H9 (cell line): ENCODE measurements around the gene TBC1D22A. TPM values are rescaled to one million over a fixed set of nuclear protein-coding genes. Genes with fewer than 3 reads are reported as not detected.

Experiments
- DNase-seq: peaks from one replicate; pipeline ENCODE4 v3.0.0-alpha.2; 2017
- H2AFZ ChIP-seq: one replicate; pipeline ENCODE4 v1.6.1; 2013; ENCODE audit warnings: mild to moderate bottlenecking, low read length, control low read depth, moderate library complexity
- H2AK5ac ChIP-seq: 2 replicates; pipeline ENCODE4 v1.6.1; 2013; ENCODE audit warnings: low read length, control low read depth, mixed read lengths; ENCODE audit not compliant: insufficient read length
- H2BK120ac ChIP-seq: one replicate; pipeline ENCODE4 v1.6.1; 2013; ENCODE audit warnings: low read depth, mild to moderate bottlenecking, low read length, control low read depth, inconsistent platforms; ENCODE audit not compliant: poor library complexity, severe bottlenecking
- H2BK12ac ChIP-seq: 2 replicates; pipeline ENCODE4 v1.6.1; 2013; ENCODE audit warnings: low read length, control low read depth, mixed read lengths, low read depth; ENCODE audit not compliant: insufficient read length
- H2BK15ac ChIP-seq: 2 replicates; pipeline ENCODE4 v1.6.1; 2013; ENCODE audit warnings: low read depth, low read length, control low read depth
- H2BK20ac ChIP-seq: one replicate; pipeline ENCODE4 v1.6.1; 2013; ENCODE audit warnings: low read depth, mild to moderate bottlenecking, low read length, control low read depth, inconsistent platforms; ENCODE audit not compliant: poor library complexity, severe bottlenecking
- H2BK5ac ChIP-seq: 2 replicates; pipeline ENCODE4 v1.6.1; 2013; ENCODE audit warnings: low read length, control low read depth, mixed read lengths; ENCODE audit not compliant: insufficient read length
- H3K14ac ChIP-seq: 2 replicates; pipeline ENCODE4 v1.6.1; 2013; ENCODE audit warnings: low read length, control low read depth; ENCODE audit not compliant: insufficient read depth
- H3K18ac ChIP-seq: 2 replicates; pipeline ENCODE4 v1.6.1; 2013; ENCODE audit warnings: low read depth, mild to moderate bottlenecking, mixed read lengths, low read length, control low read depth; ENCODE audit not compliant: insufficient read length
- H3K23ac ChIP-seq: 2 replicates; pipeline ENCODE4 v1.6.1; 2013; ENCODE audit warnings: low read length, control low read depth, mixed read lengths, low read depth; ENCODE audit not compliant: insufficient read length
- H3K23me2 ChIP-seq: 2 replicates; pipeline ENCODE4 v1.6.1; 2013; ENCODE audit warnings: low read depth, mild to moderate bottlenecking, mixed read lengths, low read length, control low read depth; ENCODE audit not compliant: insufficient read length, poor library complexity, severe bottlenecking
- H3K27ac ChIP-seq: 2 replicates; pipeline ENCODE4 v1.5.1; 2013; ENCODE audit warnings: low read length, control low read depth, mixed read lengths, low read depth; ENCODE audit not compliant: insufficient read length
- H3K27me3 ChIP-seq: 2 replicates; pipeline ENCODE4 v1.6.1; 2013; ENCODE audit warnings: low read length, control low read depth, inconsistent platforms; ENCODE audit not compliant: insufficient read depth
- H3K4ac ChIP-seq: 2 replicates; pipeline ENCODE4 v1.6.1; 2013; ENCODE audit warnings: low read depth, mild to moderate bottlenecking, control low read depth, inconsistent platforms, low read length, moderate library complexity
- H3K4me1 ChIP-seq: 2 replicates; pipeline ENCODE4 v1.6.1; 2013; ENCODE audit warnings: low read length, control low read depth, inconsistent platforms; ENCODE audit not compliant: insufficient read depth
- H3K4me2 ChIP-seq: 2 replicates; pipeline ENCODE4 v1.6.1; 2013; ENCODE audit warnings: low read length, control low read depth, mixed read lengths; ENCODE audit not compliant: insufficient read length, insufficient read depth
- H3K56ac ChIP-seq: 2 replicates; pipeline ENCODE4 v1.6.1; 2013; ENCODE audit warnings: low read depth, mild to moderate bottlenecking, mixed read lengths, low read length, control low read depth; ENCODE audit not compliant: insufficient read length
- H3K79me1 ChIP-seq: 2 replicates; pipeline ENCODE4 v1.6.1; 2013; ENCODE audit warnings: low read depth, mild to moderate bottlenecking, moderate library complexity, low read length, control low read depth, inconsistent platforms; ENCODE audit not compliant: insufficient read depth, poor library complexity, severe bottlenecking
- H3K79me2 ChIP-seq: 2 replicates; pipeline ENCODE4 v1.6.1; 2013; ENCODE audit warnings: low read length, control low read depth, inconsistent platforms; ENCODE audit not compliant: insufficient read depth
- H3K9ac ChIP-seq: 2 replicates; pipeline ENCODE4 v1.6.1; 2013; ENCODE audit warnings: low read length, control low read depth, mixed read lengths; ENCODE audit not compliant: insufficient read length; ENCODE audit errors: extremely low read depth
- H3K9me3 ChIP-seq: one replicate; pipeline ENCODE4 v1.6.1; 2013; ENCODE audit warnings: low read depth, low read length, inconsistent platforms; ENCODE audit not compliant: control insufficient read depth
- H3T11ph ChIP-seq: one replicate; pipeline ENCODE4 v1.6.1; 2013; ENCODE audit warnings: mild to moderate bottlenecking, low read length, control low read depth, inconsistent platforms
- H4K20me1 ChIP-seq: one replicate; pipeline ENCODE4 v1.6.1; 2013; ENCODE audit not compliant: control insufficient read depth, insufficient read length, insufficient read depth
- H4K5ac ChIP-seq: 2 replicates; pipeline ENCODE4 v1.6.1; 2013; ENCODE audit warnings: low read depth, mild to moderate bottlenecking, mixed read lengths, low read length, control low read depth; ENCODE audit not compliant: insufficient read length
- H4K8ac ChIP-seq: replicated peaks from 2 replicates; pipeline ENCODE4 v1.6.1; 2013; ENCODE audit warnings: low read length, control low read depth, mixed read lengths, low read depth; ENCODE audit not compliant: insufficient read length
- H4K91ac ChIP-seq: 2 replicates; pipeline ENCODE4 v1.6.1; 2013; ENCODE audit warnings: low read depth, mild to moderate bottlenecking, moderate library complexity, mixed read lengths, low read length, control low read depth; ENCODE audit not compliant: insufficient read length
- H3K27ac Mint-ChIP-seq, 3 experiments: 2 replicates in 2 of 3; 3 replicates in 1 of 3; pipeline ENCODE4 v1.8.0; 2020 to 2021; ENCODE audit warnings: mixed read lengths in 3 of 3, mild to moderate bottlenecking in 1 of 3, moderate library complexity in 1 of 3
- H3K27me3 Mint-ChIP-seq: 2 replicates; pipeline ENCODE4 v1.8.0; 2021; ENCODE audit warnings: low read depth, mild to moderate bottlenecking, moderate library complexity, mixed read lengths
- H3K36me3 Mint-ChIP-seq, 3 experiments: 2 replicates in 2 of 3; 3 replicates in 1 of 3; pipeline ENCODE4 v1.8.0; 2020 to 2021; ENCODE audit warnings: low read depth in 3 of 3, mixed read lengths in 3 of 3; ENCODE audit not compliant: insufficient read depth in 1 of 3
- H3K4me1 Mint-ChIP-seq, 2 experiments: 2 replicates each; pipeline ENCODE4 v1.8.0; 2020; ENCODE audit warnings: mixed read lengths in 2 of 2
- H3K4me3 Mint-ChIP-seq, 2 experiments: 2 replicates in 1 of 2; 3 replicates in 1 of 2; pipeline ENCODE4 v1.8.0; 2020 to 2021; ENCODE audit warnings: mild to moderate bottlenecking in 2 of 2, mixed read lengths in 2 of 2, moderate library complexity in 1 of 2
- H3K9me3 Mint-ChIP-seq, 2 experiments: 2 replicates in 1 of 2; 3 replicates in 1 of 2; pipeline ENCODE4 v1.8.0; 2020; ENCODE audit warnings: mild to moderate bottlenecking in 2 of 2, mixed read lengths in 2 of 2, moderate library complexity in 1 of 2
- WGBS: extraction: QIAGEN DNeasy Blood & Tissue Kit; methylation state at CpG from one replicate; pipeline ENCODE4 v1.1.7; 2013; ENCODE audit warnings: missing lambda C conversion rate, low lambda C conversion rate, mixed read lengths; ENCODE audit not compliant: insufficient read length; ENCODE audit errors: extremely low coverage; 5-methylcytosine and 5-hydroxymethylcytosine counted together
- total RNA-seq: library from RNA; stranded (reverse); gene quantifications from 2 replicates; pipeline ENCODE4 v1.2.1, GENCODE V29; 2021
- TF ChIP-seq, protein P1 (sequence below): fragments of 200-600 bp; sonication (generic); conservative IDR thresholded peaks from 3 replicates; pipeline ENCODE4 v1.8.0; 2021; ENCODE audit warnings: antibody characterized with exemption, mild to moderate bottlenecking

The TBC1D22A gene
- total RNA-seq, 1 experiment from 2014 or later: 20.8 TPM

DNA sequence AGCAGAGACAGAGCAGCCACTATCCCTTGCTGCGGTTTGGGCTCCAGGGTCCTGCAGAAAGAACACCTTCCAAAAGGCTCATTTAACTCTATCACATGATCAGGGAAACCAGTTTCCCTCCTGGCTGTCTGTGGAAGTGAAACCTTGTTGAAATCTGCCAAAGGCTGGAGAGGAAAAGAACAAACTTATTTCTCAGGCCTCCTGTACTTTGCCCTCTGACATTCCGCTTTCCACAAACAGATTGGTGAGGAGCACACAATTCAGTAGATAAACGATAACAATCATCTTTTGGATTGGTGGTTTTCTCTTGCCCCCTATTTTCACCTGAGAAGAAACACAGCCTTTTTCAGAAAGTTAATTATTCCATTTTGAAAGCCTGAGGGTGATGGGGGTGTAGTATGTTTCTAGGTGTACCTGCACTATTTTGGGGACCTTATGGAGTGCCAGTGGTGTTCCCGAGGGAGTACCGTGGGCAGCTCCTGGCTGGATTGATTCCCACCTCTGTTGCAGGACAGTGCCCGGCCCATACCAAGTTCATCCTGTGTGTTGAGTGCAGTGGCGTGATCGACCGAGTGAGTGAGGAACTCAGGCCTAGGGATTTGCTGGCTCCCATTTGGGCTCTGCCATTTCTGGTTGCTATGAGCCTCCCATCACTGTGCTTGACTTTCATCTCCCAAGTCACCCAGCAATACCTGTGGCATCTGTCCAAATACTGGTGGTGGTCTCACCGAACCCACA, 102.0 kb downstream of the TBC1D22A start:
- no peaks in the 10 kb centered on the region; the same call in 1 of the 2 replicates for H3K79me2 ChIP-seq
- H3K4me3 Mint-ChIP-seq: no peak overlapping the region
- no peak overlapping the region for H2BK15ac ChIP-seq
- H2BK120ac ChIP-seq: no peak overlapping the region
- no peaks in the 10 kb centered on the region for H3K23me2 ChIP-seq
- H4K5ac ChIP-seq: no peak overlapping the region
- H3T11ph ChIP-seq: no peak overlapping the region
- H3K18ac ChIP-seq: no peak overlapping the region
- peaks cover 0 to 11% (median 5%) of the 10 kb centered on the region in 3 experiments; a peak in 4 of 7 replicates for H3K36me3 Mint-ChIP-seq
- H3K9me3 Mint-ChIP-seq: peaks cover 0 to 3% of the 10 kb centered on the region in 2 experiments; a peak in 1 of 5 replicates
- no peak overlapping the region; a peak in 1 of 7 replicates for H3K27ac Mint-ChIP-seq
- no peak overlapping the region for H3K9ac ChIP-seq
- H3K4me1 ChIP-seq: no peaks in the 10 kb centered on the region; the same call in 1 of the 2 replicates
- no peaks in the 10 kb centered on the region for H3K9me3 ChIP-seq
- H3K14ac ChIP-seq: no peak overlapping the region
- H2BK5ac ChIP-seq: no peak overlapping the region
- no peak overlapping the region for H3K23ac ChIP-seq
- H3K27me3 Mint-ChIP-seq: no peaks in the 10 kb centered on the region
- no peak overlapping the region for H3K56ac ChIP-seq
- H4K20me1 ChIP-seq: no peaks in the 10 kb centered on the region
- no peaks in the 10 kb centered on the region for H3K27me3 ChIP-seq
- peaks cover 4% of the 10 kb centered on the region for H3K79me1 ChIP-seq
- H2AK5ac ChIP-seq: no peak overlapping the region
- WGBS: no CpG with 5 or more reads among the region's 10 CpGs
- H4K91ac ChIP-seq: no peak overlapping the region
- DNase-seq: no peak
- H3K4me1 Mint-ChIP-seq: peaks cover 19 to 27% of the 10 kb centered on the region in 2 experiments
- TF ChIP-seq, protein P1, sequence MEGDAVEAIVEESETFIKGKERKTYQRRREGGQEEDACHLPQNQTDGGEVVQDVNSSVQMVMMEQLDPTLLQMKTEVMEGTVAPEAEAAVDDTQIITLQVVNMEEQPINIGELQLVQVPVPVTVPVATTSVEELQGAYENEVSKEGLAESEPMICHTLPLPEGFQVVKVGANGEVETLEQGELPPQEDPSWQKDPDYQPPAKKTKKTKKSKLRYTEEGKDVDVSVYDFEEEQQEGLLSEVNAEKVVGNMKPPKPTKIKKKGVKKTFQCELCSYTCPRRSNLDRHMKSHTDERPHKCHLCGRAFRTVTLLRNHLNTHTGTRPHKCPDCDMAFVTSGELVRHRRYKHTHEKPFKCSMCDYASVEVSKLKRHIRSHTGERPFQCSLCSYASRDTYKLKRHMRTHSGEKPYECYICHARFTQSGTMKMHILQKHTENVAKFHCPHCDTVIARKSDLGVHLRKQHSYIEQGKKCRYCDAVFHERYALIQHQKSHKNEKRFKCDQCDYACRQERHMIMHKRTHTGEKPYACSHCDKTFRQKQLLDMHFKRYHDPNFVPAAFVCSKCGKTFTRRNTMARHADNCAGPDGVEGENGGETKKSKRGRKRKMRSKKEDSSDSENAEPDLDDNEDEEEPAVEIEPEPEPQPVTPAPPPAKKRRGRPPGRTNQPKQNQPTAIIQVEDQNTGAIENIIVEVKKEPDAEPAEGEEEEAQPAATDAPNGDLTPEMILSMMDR: no peak
- no peak overlapping the region for H4K8ac ChIP-seq
- no peak overlapping the region for H3K4me2 ChIP-seq
- no peak overlapping the region for H2BK12ac ChIP-seq
- no peak overlapping the region for H3K27ac ChIP-seq
- H2BK20ac ChIP-seq: no peak overlapping the region
- no peak overlapping the region for H2AFZ ChIP-seq
- no peak overlapping the region for H3K4ac ChIP-seq
